Nephron (organoid): ENCODE results near the gene TMEM219.

Source experiments
- H3K27ac Mint-ChIP-seq, 3 experiments: 2 replicates each; pipeline ENCODE4 v1.8.0; 2020; ENCODE audit warnings: mixed read lengths in 3 of 3, mild to moderate bottlenecking in 2 of 3, moderate library complexity in 1 of 3
- H3K27me3 Mint-ChIP-seq: 2 replicates; pipeline ENCODE4 v1.8.0; 2021; ENCODE audit warnings: low read depth, mild to moderate bottlenecking, moderate library complexity, mixed read lengths
- H3K36me3 Mint-ChIP-seq: 2 replicates; pipeline ENCODE4 v1.8.0; 2020; ENCODE audit warnings: low read depth, mixed read lengths
- H3K4me1 Mint-ChIP-seq: 2 replicates; pipeline ENCODE4 v1.8.0; 2020; ENCODE audit warnings: mixed read lengths
- H3K4me3 Mint-ChIP-seq, 3 experiments: 2 replicates each; pipeline ENCODE4 v1.8.0; 2020; ENCODE audit warnings: mild to moderate bottlenecking in 3 of 3, mixed read lengths in 3 of 3, moderate library complexity in 2 of 3
- H3K9me3 Mint-ChIP-seq: 2 replicates; pipeline ENCODE4 v1.8.0; 2020; ENCODE audit warnings: mixed read lengths
- TF ChIP-seq, protein P1 (sequence below), 3 experiments: fragments of 200-600 bp; sonication (generic); IDR thresholded peaks; one replicate each; pipeline ENCODE4 v1.5.0; 2021; ENCODE audit warnings: antibody characterized with exemption in 3 of 3; ENCODE audit not compliant: unreplicated experiment in 3 of 3

TMEM219 gene

DNA sequence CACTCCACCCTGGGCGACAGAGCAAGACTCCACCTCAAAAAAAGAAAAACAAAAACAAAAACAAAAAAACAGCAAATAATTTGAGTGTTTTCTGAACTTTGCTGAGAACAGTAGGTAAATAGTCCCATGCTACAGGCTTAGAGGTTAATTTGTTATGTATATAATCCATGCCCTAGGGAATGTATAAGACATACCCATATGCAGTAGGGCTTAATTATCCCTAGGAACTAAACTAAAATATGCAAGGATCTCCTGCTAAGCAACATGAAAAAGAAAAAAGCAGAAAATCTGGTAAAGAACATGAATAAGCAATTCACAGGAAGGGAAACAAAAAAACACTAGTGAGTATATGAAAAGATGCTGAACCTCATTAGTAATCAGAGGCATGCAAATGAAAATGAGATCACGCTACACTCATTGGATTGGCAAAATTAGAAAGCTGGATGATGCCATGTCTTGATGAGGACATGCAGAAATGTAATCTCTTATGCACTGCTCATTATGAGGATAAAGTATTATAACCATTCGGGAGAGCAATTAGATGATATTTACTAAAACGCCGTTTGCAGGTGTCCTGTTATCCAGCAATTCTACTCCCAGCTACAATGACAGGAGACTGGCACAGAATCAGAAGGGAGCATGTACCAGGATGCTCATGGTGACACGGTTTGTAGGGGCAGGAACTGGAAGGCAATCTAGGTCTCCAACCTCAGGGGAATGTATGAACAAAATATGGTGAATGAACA, 41.4 kb upstream of the TMEM219 start:
- Mint-ChIP-seq H3K36me3 (peaks cover 43% of the 10 kb centered on the region), H3K9me3 (no peaks in the 10 kb centered on the region), H3K4me1 (peaks cover 17% of the 10 kb centered on the region), H3K27me3 (no peaks in the 10 kb centered on the region), H3K27ac (no peak overlapping the region), H3K4me3 (no peak overlapping the region)
- TF ChIP-seq, protein P1, sequence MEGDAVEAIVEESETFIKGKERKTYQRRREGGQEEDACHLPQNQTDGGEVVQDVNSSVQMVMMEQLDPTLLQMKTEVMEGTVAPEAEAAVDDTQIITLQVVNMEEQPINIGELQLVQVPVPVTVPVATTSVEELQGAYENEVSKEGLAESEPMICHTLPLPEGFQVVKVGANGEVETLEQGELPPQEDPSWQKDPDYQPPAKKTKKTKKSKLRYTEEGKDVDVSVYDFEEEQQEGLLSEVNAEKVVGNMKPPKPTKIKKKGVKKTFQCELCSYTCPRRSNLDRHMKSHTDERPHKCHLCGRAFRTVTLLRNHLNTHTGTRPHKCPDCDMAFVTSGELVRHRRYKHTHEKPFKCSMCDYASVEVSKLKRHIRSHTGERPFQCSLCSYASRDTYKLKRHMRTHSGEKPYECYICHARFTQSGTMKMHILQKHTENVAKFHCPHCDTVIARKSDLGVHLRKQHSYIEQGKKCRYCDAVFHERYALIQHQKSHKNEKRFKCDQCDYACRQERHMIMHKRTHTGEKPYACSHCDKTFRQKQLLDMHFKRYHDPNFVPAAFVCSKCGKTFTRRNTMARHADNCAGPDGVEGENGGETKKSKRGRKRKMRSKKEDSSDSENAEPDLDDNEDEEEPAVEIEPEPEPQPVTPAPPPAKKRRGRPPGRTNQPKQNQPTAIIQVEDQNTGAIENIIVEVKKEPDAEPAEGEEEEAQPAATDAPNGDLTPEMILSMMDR (IDR thresholded peaks at IDR 0.05; ENCODE audit: unreplicated experiment in 3 of 3), result no peak

- Mint-ChIP-seq H3K36me3 (peaks cover 37% of the 10 kb centered on the region), H3K27me3 (no peaks in the 10 kb centered on the region), H3K4me3 (peak overlapping the region in 2 of 3 experiments; percentile 29 to 43), H3K27ac (no peak overlapping the region), H3K4me1 (peaks cover 17% of the 10 kb centered on the region), H3K9me3 (no peaks in the 10 kb centered on the region)
- TF ChIP-seq, protein P1 (IDR thresholded peaks at IDR 0.05; ENCODE audit: unreplicated experiment in 3 of 3), result no peak
Measured at GRCh38 chr16:29921034-29921385, 40.9 kb upstream of the TMEM219 start.

- TF ChIP-seq, protein P1 (IDR thresholded peaks at IDR 0.05; ENCODE audit: unreplicated experiment in 3 of 3), result no peak
- peak overlapping the region in 2 of 3 experiments; percentile 35 to 65 for H3K4me3 Mint-ChIP-seq
- H3K4me1 Mint-ChIP-seq, result peaks cover 30% of the 10 kb centered on the region
- H3K27ac Mint-ChIP-seq, result no peak overlapping the region
- H3K36me3 Mint-ChIP-seq, result peaks cover 26% of the 10 kb centered on the region
- no peaks in the 10 kb centered on the region for H3K9me3 Mint-ChIP-seq
- H3K27me3 Mint-ChIP-seq, result no peaks in the 10 kb centered on the region
Measured at GRCh38 chr16:29922326-29922725, 39.6 kb upstream of the TMEM219 start.

GRCh38 chr16:29922986-29923501, 38.8 kb upstream of the TMEM219 start:
- Mint-ChIP-seq H3K9me3 (no peaks in the 10 kb centered on the region), H3K27ac (no peak overlapping the region), H3K4me1 (peaks cover 35% of the 10 kb centered on the region), H3K36me3 (peaks cover 22% of the 10 kb centered on the region), H3K4me3 (peak overlapping the region; percentile 35 to 83 (median 65)), H3K27me3 (no peaks in the 10 kb centered on the region)
- TF ChIP-seq, protein P1 (IDR thresholded peaks at IDR 0.05; ENCODE audit: unreplicated experiment in 3 of 3), result no peak

DNA sequence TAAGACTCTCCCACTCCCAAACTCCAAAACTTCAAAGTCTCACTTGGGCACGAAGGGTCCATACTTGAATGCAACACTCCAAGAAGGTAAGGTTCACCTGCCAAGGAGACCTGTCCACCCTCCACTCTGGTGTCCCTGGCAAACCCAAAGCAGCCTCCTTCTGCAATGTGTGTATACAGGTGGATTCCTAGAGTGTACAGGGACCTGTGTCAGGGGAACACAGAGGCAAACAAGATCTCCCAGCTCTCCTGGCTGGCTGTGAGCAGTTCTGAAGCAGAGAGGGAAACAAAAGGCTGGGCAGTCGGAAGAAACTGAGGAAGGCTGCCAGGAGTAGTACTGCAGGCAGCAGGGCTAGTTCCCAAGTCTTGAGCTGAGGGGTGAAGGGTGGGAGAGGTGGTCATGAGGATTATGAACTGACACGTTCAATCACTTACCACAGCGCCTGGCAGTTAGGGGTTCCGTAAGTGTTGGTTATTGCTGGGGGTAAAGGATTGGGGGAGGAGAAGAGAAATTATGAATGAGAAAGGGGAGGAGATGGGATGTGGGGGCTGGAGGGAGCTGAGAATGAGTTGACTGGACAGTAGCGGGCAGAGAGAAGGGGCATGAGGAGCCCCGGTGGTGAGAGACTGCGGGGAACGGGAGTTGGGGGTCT, 36.6 kb upstream of the TMEM219 start:
- H3K27ac Mint-ChIP-seq, result peak overlapping the region; percentile 66 to 76 (median 75)
- H3K4me1 Mint-ChIP-seq, result peaks cover 35% of the 10 kb centered on the region
- H3K4me3 Mint-ChIP-seq, result peak overlapping the region; percentile 90 to 97 (median 94)
- H3K9me3 Mint-ChIP-seq, result no peaks in the 10 kb centered on the region
- H3K36me3 Mint-ChIP-seq, result peaks cover 17% of the 10 kb centered on the region
- TF ChIP-seq, protein P1 (IDR thresholded peaks at IDR 0.05; ENCODE audit: unreplicated experiment in 3 of 3), result no peak
- no peaks in the 10 kb centered on the region for H3K27me3 Mint-ChIP-seq
